Suprapubic skin (tissue), 3 donors: ENCODE results near the gene GALNT9.

Experiments
- CTCF ChIP-seq, 2 donors: fragments of 200-600 bp in 1 of 2; fragments of 450-650 bp in 1 of 2; sonication (generic) in 1 of 2; IDR thresholded peaks; one replicate each; pipeline ENCODE4 v1.5.1; 2016 to 2019; ENCODE audit warnings: antibody characterized with exemption in 2 of 2, mild to moderate bottlenecking in 1 of 2, moderate library complexity in 1 of 2
- POLR2A ChIP-seq, 2 donors: fragments of 450-650 bp; IDR thresholded peaks; one replicate each; pipeline ENCODE4 v1.6.1; 2017; ENCODE audit warnings: antibody characterized with exemption in 2 of 2, mild to moderate bottlenecking in 2 of 2, moderate library complexity in 2 of 2

DNA sequence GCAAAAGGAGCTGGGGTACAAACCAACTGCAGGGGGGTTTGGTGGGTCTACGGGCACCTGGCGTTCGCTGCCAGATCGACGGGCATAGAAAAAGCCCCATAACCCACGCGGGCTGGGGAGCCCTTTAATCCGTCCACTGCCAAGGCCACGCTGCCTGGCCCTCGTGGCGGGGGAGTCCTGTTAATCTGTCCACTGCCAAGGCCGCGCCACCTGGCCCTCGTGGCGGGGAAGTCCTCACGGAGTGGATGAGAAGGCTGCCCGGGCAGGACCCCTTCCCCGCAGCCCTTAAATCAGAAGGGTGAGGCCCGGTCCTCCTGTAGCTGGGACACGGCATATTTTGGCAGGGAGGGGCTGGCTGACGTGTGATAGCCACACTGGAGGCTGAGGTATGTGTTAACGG, 99.0 kb downstream of the GALNT9 start:
- no peak for TF ChIP-seq CTCF (IDR thresholded peaks at IDR 0.05)
- no peak for TF ChIP-seq POLR2A (IDR thresholded peaks at IDR 0.05)
